ENCODE results near the gene ADARB1. TPM values are rescaled to one million over a fixed set of nuclear protein-coding genes. Genes with fewer than 3 reads are reported as not detected.

The ADARB1 gene
- total RNA-seq, 1 experiment from 2014 or later: 15.8 TPM

DNA sequence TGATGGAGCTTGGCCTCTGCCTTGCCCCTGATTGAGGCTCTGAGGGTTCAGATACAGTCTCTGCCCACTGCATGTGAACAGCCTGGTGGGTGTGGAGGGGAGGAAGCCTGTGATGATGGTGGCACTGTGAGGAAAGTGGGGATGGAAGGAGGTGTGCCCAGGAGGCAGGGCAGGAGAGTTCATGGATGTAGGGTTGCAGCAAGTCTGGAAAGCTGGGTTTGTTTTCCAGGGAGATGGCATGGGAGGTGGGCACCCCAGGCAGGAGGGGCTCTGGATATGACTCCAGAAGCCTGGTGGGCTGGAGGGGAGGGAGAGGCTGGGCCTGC is 63.2 kb downstream of the ADARB1 start:
- no peak overlapping the region for H2AK5ac ChIP-seq (ENCODE audit: insufficient read length, low read length)
- H3K27ac ChIP-seq (ENCODE audit: insufficient read length, low read depth, low read length): no peak overlapping the region
- TF ChIP-seq, protein P1, sequence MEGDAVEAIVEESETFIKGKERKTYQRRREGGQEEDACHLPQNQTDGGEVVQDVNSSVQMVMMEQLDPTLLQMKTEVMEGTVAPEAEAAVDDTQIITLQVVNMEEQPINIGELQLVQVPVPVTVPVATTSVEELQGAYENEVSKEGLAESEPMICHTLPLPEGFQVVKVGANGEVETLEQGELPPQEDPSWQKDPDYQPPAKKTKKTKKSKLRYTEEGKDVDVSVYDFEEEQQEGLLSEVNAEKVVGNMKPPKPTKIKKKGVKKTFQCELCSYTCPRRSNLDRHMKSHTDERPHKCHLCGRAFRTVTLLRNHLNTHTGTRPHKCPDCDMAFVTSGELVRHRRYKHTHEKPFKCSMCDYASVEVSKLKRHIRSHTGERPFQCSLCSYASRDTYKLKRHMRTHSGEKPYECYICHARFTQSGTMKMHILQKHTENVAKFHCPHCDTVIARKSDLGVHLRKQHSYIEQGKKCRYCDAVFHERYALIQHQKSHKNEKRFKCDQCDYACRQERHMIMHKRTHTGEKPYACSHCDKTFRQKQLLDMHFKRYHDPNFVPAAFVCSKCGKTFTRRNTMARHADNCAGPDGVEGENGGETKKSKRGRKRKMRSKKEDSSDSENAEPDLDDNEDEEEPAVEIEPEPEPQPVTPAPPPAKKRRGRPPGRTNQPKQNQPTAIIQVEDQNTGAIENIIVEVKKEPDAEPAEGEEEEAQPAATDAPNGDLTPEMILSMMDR (conservative IDR thresholded peaks at IDR 0.05): no peak
- no peak overlapping the region for H4K5ac ChIP-seq (ENCODE audit: insufficient read length, low read depth, low read length)
- H2BK20ac ChIP-seq (ENCODE audit: low read depth, low read length, poor library complexity, severe bottlenecking): no peak overlapping the region
- no peak overlapping the region for H4K91ac ChIP-seq (ENCODE audit: insufficient read length, low read depth, low read length)
- H2BK5ac ChIP-seq (ENCODE audit: insufficient read length, low read length): no peak overlapping the region
- H3K4me2 ChIP-seq (ENCODE audit: insufficient read depth, insufficient read length, low read length): no peak overlapping the region
- H3K4ac ChIP-seq (ENCODE audit: low read depth, low read length): no peak overlapping the region
- no peak overlapping the region for H3K23ac ChIP-seq (ENCODE audit: insufficient read length, low read depth, low read length)
- H3T11ph ChIP-seq (ENCODE audit: low read length): no peak overlapping the region
- H3K23me2 ChIP-seq (ENCODE audit: insufficient read length, low read depth, low read length, poor library complexity, severe bottlenecking): no peaks in the 10 kb centered on the region
- H3K27me3 ChIP-seq (ENCODE audit: insufficient read depth, low read length): no peaks in the 10 kb centered on the region
- no peak overlapping the region for H3K18ac ChIP-seq (ENCODE audit: insufficient read length, low read depth, low read length)
- no peak for DNase-seq
- no peak overlapping the region for H3K9ac ChIP-seq (ENCODE audit: extremely low read depth, insufficient read length, low read length)
- no peak overlapping the region for H4K8ac ChIP-seq (replicated peaks; ENCODE audit: insufficient read length, low read depth, low read length)
- no peaks in the 10 kb centered on the region for H4K20me1 ChIP-seq (ENCODE audit: control insufficient read depth, insufficient read depth, insufficient read length)
- H3K79me1 ChIP-seq (ENCODE audit: insufficient read depth, low read depth, low read length, poor library complexity, severe bottlenecking): no peaks in the 10 kb centered on the region
- Mint-ChIP-seq H3K4me3 (no peak overlapping the region), H3K27ac (no peak overlapping the region), H3K9me3 (no peaks in the 10 kb centered on the region), H3K36me3 (ENCODE audit: insufficient read depth in 1 of 3, low read depth in 3 of 3) (no peaks in the 10 kb centered on the region), H3K4me1 (peaks cover 0 to 7% of the 10 kb centered on the region in 2 experiments; a peak in 2 of 4 replicates), H3K27me3 (ENCODE audit: low read depth) (no peaks in the 10 kb centered on the region)
- H3K4me1 ChIP-seq (ENCODE audit: insufficient read depth, low read length): no peaks in the 10 kb centered on the region
- H3K9me3 ChIP-seq (ENCODE audit: control insufficient read depth, low read depth, low read length): no peaks in the 10 kb centered on the region
- H2AFZ ChIP-seq (ENCODE audit: low read length): no peak overlapping the region
- H3K79me2 ChIP-seq (ENCODE audit: insufficient read depth, low read length): no peaks in the 10 kb centered on the region
- no peak overlapping the region for H2BK15ac ChIP-seq (ENCODE audit: low read depth, low read length)
- H2BK120ac ChIP-seq (ENCODE audit: low read depth, low read length, poor library complexity, severe bottlenecking): no peak overlapping the region
- H2BK12ac ChIP-seq (ENCODE audit: insufficient read length, low read depth, low read length): no peak overlapping the region
- no peak overlapping the region for H3K56ac ChIP-seq (ENCODE audit: insufficient read length, low read depth, low read length)
- H3K14ac ChIP-seq (ENCODE audit: insufficient read depth, low read length): no peak overlapping the region
